IPS-NIHi7 (cell line): ENCODE measurements around the gene DYNC1H1.
A peak's percentile ranks its signal among the peaks of the same experiment; 100 is the strongest.
"Not testable (repeated sequence)": the region's sequence is repeated elsewhere in the genome, so short reads cannot be mapped to it uniquely, and the experiment has no call there.

Experiments used
- DNase-seq: peaks from one replicate; pipeline ENCODE4 v3.0.0; 2012; ENCODE audit warnings: mixed read lengths; ENCODE audit errors: extremely low spot score

DYNC1H1 gene

DNA sequence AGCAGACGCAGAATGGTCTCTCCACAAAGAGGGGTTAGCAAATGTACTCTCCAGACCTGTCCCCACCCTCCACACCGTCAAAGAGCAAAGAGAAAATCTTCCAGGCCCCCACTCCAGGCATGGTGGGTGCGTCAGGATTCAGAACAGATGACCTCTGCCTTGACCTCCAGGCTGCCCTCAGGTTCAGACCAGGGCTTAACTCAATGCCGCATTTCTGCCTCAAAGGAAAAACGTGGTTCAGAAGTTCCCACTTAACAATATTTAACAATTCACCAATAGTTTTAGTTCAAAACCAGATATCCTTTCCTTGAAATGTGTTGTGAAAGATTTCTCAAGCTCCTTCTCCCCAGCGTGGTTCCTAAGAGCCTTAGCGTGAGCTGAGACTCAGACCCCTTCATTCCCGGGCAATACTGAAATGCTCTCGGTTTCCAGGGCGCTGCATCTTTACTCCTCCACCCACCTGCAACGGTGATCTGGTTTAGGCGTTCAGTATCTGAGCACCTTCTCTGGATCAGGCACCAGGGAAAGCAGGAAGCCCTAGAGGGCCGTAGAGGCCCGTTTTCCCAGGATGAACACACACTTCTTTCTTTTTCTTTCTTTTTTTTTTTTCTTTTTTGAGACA lies 99.5 kb downstream of the DYNC1H1 start:
- DNase-seq, result no peak

DNA sequence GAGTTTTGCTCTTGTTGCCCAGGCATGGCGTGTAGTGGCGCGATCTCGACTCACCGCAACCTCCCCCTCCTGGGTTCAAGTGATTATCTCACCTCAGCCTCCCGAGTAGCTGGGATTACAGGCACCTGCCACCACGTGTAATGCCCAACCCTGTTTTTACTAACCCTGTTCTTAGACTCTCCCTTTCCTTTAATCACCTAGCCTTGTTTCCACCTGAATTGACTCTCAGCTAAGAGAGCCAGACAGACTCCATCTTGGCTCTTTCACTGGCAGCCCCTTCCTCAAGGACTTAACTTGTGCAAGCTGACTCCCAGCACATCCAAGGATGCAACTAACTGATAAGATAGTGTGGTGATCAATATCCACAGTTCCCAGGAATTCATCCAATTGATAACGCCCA lies 100.2 kb downstream of the DYNC1H1 start:
- not testable (repeated sequence) for DNase-seq

DNA sequence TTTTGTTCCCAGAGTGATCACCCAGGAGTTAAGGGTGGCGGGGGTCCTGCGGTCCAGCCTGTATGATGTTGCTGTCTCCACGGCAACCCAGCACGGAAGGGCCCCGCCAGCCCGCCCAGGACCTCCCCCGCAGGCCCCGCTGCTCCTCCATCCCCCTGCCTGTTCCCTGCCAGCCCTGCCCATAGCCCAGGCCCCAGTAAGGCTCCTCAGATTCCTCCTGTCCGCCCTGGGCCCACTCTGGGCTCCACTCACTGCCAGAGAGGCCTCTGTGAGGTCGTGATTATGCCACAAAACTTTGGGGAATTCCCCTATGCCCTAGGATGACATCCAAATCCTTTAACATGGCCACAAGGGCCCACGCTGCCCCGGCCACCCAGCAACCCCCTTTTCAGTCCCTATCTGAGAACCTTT lies 101.7 kb downstream of the DYNC1H1 start:
- DNase-seq, result no peak

DNA sequence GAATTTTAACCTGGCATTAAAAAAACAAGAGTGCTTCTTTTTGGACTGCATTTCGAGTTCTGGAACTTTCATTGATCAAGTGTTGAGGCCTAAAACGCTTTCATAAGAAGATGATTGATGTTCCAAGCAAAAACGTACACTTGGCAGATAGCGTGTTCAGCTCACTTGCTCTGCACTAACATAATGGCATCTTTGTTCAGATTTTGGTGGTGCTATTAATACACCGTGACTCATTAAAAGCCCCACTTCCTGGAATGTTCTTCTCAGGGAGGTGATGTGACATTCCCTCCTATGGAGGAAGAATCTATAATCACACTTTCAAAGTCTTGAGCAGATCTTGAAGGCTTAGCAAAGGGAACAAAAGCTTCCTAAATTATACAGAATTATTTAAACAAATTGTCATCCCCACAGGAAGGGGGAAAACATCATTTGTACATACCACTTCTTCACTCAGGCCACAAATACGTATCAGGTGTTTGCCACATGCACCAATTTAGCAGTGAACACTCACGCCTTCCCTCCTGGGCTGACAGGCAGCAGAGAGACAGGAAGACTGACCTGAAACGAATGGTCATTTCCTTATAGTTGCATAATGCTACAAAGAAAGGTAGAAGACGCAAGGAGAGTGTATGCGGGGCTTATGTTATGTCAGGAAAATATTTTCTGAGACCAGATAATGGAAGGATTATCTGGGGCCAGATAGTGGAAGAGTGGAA lies 107.1 kb downstream of the DYNC1H1 start:
- no peak for DNase-seq

DNA sequence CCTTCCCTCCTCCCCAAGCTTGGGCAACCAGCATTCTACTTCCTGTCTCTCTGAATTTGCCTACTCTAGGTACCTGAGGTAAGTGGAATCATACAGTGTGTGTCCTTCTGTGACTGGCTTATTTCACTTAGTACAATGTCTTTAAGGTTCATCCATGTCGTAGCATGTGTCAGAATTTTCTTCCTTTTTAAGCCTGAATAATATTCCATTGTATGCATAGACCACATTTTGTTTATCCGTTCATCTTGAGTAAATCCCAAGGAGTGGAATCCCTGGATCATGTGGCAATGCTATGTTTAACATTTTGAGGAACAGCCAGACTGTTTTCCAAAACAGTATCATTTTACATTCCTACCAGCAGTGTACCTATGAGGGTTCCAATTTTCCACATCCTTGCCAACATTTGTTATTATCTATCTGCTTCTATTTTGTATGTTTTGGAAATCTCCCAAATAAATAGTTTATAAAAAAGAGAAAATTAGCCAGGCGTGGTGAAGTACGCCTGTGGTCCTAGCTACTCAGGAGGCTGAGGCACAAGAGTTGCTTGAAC lies 110.1 kb downstream of the DYNC1H1 start:
- DNase-seq, result no peak

DNA sequence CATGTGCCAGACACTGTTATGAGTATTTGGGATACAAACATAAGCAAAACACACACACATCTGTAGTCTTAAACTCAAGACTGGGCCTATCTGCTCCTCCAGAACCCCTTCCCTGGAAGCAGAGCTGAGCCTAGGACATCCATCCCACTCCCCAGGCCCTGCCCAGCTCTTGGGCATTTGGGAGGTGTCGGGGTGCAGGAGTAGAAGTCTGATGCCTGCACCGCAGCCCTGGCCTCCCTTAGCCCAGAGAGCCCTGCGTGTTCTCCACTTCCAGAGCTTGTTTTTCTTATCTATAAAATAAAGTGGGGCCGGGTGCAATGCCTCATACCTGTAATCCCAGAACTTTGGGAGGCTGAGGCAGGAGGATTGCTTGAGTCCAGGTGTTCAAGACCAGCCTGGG lies 110.8 kb downstream of the DYNC1H1 start:
- DNase-seq, result no peak

DNA sequence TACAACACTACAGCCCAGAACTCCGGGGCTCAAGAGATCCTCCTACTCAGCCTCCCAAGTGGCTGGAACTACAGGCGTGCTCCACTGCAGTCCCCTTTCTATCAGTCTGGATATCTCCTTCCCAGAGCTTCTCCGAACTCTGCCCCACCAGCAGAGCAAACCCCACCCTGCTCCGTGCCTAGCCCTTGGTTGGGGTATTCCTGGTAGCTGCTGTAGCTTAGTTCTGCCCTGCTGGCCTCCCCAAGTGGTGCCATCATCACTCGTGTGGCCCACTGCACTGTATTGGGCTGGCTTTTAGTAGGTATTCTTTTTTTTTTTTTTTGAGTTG lies 113.0 kb downstream of the DYNC1H1 start:
- no peak for DNase-seq

DNA sequence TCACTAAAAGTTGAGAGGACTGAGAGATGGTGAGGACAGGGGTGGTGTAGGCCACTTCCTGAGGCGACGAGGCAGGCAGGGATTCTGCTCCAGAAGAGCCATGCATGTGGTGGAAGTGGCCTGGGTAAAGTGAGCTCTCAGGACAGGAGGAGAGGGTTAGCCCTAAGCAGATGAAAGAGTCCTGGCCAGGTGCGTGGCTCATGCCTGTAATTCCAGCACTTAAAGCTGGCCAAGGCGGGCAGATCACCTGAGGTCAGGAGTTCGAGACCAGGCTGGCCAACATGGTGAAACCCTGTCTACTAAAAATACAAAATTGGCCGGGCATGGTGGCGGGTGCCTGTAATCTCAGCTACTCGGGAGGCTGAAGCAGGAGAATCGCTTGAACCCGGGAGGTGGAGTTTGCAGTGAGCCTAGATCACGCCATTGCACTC lies 114.0 kb downstream of the DYNC1H1 start:
- DNase-seq, result not testable (repeated sequence)

DNA sequence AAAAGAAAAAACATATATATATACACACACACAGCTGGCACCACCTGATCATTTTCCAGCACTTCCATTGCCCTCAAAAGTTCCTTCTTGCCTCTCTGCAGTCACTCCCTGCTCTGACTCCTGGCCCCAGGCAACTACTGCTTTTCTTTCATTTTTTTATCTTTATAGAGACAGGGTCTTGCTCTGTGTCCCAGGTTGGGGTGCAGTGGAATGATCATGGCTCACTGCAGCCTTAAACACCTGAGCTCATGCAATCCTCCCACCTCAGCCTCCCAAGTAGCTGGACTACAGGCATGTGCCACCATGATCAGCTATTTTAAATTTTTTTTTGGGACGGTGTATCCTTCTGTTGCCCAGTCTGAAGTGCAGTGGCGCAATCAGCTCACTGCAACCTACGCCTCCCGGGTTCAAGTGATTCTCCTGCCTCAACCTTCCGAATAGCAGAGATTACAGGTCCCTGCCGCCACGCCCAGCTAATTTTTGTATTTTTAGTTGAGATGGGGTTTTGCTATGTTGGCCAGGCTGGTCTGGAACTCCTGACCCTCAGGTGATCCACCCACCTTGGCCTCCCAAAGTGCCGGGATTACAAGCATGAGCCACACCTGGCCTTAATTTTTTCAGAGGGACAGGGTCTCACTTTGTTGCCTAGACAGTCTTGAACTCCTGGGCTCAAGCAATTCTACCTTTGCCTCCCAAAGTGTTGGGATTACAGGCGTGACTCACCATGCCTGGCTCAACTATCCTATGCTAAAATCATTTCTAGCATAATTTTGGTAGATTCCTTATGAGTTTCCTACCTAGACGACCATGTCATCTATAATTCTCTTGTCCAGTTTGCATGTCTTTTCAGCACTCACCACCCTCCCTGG lies 114.7 kb downstream of the DYNC1H1 start:
- no peak for DNase-seq

DNA sequence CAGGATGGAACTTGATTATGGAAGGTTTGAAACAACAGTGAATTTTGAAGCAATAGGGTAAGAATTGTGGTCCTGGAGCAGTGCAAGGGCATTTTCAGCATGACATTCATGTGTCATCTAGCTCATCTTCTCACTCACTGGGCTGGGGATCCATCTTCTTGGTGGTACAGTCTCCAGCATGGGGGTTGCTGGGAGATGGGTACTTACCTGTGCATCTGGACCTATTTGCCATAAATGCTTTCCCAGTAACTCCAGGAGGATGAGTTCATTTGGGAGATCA lies 115.3 kb downstream of the DYNC1H1 start:
- DNase-seq, result no peak

DNA sequence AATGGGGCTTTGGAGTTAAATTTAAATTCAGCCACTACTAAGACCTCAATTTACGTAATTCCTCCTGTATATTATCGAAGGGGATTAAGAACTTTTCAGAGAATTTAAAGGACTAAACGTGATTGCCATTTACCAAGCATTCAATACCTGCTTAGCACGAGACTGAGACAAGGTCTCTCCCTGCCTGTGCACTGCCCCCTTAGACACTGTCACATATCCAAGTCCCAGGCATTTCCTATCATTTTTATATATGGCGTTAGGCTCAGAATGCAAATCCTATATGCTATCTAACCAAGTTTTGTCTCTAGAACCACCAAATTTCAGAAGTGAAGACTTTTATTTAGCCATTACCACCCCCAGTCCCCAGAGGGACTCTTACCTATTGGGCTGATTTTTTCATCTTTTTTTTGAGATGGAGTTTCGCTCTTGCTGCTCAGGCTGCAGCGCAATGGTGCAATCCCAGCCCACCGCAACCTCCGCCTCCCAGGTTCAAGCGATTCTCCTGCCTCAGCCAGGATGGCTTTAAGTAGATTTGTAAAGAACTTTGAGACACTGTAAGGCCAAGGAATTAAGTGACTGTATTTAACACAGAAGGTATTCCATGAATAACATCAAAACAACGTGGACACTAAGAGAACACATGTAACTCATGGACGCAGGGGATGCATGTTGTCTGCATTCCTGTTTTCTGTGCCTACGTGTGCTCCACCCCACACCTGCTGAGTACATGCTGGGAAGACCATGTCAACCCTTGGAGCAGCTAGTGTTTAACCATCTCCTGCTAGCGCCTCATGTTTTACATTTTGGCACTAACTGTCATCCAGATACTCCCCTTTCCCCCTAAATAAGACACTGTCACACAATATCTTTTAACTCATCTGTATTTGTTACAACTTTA lies 116.1 kb downstream of the DYNC1H1 start:
- DNase-seq, result no peak

DNA sequence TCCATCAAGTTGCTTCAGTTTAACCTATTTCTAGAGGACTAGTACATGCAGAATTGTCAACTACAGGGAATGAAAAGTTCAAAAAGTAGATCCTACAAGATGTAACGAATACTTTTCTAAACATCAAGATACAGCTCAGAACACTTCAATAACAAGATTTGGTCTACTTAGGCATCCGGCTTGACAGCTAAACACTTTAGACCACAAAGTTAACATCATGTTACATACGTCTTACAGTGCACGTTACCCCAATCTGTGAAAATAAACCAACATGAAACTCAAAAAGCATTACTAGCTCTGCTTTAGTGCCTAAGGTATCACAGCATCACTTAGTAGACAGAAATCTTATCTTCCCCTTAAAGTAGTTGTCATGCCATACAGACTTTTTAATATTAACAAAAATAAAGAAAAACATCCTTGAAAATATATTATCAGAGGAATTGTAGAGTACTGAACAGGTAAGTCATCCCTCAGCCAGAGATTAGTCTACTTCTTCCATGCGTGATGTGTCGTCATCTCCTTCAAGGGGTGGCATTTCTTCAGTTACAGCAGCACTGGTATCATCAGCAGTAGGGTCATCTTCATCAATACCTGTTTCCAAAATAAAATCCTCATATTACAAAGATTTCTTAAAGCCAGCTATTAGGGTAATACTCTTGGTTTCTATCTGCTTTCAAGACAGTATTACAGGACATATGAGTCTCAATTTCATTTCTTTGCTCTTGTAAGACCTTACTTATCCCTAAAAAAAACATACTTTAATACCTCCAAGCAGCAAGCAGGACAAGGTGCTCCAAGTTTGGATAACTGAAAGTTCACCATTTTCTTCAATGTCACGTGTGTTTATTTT lies 117.1 kb downstream of the DYNC1H1 start:
- no peak for DNase-seq

DNA sequence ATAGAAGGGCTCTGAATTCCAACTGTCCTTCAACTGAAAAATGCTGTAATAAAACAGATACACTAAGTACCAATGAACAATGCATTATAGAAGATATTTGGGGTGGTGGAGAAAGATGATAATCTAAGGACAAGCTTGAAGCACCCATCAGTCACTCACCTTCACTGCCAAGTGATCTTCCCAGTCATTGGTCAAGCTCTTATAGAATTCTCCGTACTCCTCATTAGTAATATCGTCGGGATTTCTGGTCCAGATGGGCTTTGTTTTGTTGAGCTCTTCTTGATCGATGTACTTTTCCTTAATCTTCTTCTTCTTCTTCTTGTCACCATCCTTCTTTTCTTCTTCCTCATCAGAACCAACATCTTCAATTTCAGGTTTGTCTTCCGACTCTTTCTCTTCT lies 120.1 kb downstream of the DYNC1H1 start:
- not testable (repeated sequence) for DNase-seq

DNA sequence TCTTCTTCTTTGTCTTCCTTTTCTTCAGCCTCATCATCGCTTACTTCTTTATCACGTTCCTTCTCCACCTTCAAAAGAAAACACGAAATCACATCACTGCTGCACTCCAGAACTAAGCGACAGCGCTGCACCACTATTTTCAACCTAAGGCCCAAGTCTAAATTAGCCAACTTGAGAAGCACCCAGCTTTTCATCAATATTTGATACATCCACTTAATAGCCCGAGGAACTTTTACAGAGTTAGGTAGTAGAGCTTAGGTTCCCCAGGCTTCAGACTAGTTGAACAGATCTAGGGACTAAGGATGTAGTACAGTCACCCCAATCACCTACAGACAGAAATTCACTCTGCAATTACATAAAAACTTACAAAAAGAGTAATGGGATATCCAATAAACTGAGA lies 120.6 kb downstream of the DYNC1H1 start:
- no peak for DNase-seq

DNA sequence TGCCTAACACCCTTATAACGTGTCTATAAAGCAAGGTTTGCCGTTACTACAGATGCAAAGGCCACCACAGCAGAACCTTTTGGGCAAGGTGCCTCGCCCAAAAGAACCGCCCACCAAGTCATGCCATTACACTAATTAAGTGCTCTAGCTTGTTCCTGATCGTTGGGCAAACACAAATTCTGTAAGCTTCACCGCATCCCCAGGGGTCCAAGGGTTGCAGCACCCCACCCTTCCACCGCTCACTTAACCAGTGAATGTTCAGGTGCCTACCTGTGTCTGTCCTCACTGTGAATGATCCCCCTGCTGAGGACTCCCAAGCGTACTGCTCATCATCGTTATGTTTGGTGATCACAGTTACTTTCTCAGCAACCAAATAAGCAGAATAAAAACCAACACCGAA lies 121.1 kb downstream of the DYNC1H1 start:
- DNase-seq, result no peak

DNA sequence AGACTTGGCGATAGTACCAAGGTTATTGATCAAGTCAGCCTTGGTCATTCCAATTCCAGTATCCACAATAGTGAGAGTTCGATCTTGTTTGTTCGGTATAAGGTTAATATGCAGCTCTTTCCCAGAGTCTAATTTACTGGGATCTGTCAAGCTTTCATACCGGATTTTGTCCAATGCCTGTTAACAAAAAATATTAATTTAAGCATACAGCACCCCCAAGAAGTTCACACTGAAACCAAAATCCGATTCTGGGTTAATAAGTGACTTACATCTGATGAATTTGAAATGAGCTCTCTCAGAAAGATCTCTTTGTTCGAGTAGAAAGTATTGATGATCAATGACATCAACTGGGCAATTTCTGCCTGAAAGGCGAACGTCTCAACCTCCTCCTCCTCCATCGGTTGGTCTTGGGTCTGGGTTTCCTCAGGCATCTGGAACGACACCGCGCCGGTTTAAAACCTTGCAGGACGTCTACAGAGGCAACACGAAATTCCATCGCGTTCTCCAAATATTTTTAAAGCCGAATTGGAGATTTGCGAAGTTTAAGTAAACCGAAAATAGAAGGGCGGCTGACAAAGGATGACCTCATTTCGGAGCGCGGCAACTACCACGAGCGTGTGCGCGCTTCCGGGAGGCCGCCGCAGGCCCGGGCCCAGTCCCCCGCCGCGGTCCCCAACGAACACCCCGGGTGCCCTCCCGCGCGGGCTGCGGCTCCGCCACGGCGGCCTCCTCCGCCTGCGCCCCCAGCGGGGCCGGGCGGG lies 121.8 kb downstream of the DYNC1H1 start:
- DNase-seq, result peak; percentile 47

DNA sequence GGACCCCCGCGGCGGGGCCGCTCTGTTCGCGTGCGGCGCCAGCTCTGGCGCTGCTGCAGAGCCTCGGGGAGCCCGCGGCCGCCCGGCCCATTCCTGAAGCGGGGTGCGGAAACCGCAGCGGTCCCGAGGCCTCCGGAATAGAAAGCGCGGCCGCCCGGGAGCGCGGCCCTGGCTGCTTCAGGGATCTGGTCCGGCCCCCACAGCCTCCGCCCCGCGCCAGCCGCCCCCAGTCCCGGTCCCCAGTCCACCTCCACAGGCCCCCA lies 122.3 kb downstream of the DYNC1H1 start:
- DNase-seq, result no peak

DNA sequence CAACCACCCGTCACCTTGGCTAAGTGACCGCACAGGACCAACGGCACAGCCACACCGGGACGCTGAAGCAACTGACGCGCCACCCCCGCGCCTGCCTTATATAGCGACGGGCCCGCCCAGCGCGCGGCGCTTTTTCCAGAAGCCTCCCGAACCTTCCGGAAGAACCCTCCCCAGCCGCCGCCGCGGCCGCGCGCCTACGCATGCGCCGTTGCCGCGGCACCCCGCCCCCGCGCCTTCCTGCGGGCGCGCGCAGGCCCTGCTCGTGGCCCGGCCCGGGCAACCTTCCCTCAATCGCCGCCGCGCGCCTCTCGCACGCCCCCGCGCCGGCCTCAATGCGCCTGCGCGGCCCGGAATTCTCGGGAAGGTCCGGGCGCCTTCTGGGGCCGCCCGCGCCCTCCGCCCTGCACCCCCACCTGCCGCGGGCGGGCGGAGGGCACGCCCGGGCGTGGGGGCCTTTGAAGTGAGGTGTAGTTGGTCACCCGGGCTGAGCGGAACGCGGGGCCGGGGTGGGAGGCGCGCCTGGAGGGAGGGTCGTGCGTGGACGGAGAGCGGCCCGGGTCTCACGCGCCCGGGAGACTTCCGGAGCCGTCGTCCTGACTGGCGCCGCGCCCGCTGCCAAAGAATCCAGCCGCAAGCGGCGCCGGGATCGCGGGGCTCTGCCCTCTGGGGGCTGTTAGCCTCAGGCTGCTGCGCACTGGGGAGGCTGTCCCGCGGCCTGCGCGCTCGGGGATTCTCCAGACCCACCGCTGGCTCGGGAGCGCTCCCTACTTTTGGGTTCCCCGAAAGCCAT lies 122.8 kb downstream of the DYNC1H1 start, which contains the start of gene HSP90AA1:
TSS of gene HSP90AA1 (minus strand) at position 73 of the 790 bp plus-strand sequence. CDS start 666 bp downstream, outside the sequence.
- peak; percentile 96 for DNase-seq

DNA sequence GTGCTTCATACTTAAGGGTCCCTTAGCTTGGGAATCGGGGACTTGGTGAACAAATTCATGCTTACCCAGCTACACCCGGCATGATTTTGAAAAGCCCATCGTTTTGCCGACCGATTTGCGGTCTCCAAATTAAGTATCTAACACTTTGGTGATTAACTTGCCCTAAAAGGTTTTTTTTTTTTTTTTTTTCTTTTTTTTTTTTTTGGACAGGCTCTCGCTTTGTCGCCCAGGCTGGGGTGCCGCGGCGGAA lies 123.3 kb downstream of the DYNC1H1 start:
- DNase-seq, result no peak
